CD4-positive, alpha-beta memory T cell (primary cell): ENCODE data around the gene PTPRM. TPM values are rescaled to one million over a fixed set of nuclear protein-coding genes. Genes with fewer than 3 reads are reported as not detected.

Source experiments
- CTCF ChIA-PET: fragments of 350-600 bp; sonication (Branson Sonifier 250); formaldehyde crosslinking; loops from one replicate; lab custom pipeline; 2021; ENCODE audit warnings: inconsistent platforms; ENCODE audit not compliant: partially characterized antibody; lab: Charles Lee
- POLR2A ChIA-PET: fragments of 350-600 bp; sonication (Branson Sonifier 250); formaldehyde crosslinking; loops from one replicate; lab custom pipeline; 2021; ENCODE audit not compliant: partially characterized antibody; lab: Charles Lee
- DNase-seq, 5 donors: peaks; one replicate each; pipeline versions ENCODE4 v3.0.0 to v3.0.0-alpha.2; 2020 to 2022; ENCODE audit warnings: mixed read lengths in 1 of 5
- H3K27ac ChIP-seq: one replicate; pipeline ENCODE4 v1.7.0; 2013; ENCODE audit warnings: low read depth, low read length
- H3K27me3 ChIP-seq: 2 replicates; pipeline ENCODE4 v1.7.0; 2013; ENCODE audit warnings: mild to moderate bottlenecking, low read length, moderate library complexity; ENCODE audit not compliant: insufficient read depth
- H3K36me3 ChIP-seq: 2 replicates; pipeline ENCODE4 v1.7.0; 2013; ENCODE audit warnings: mild to moderate bottlenecking, low read length, moderate library complexity; ENCODE audit not compliant: insufficient read depth
- H3K4me1 ChIP-seq: 2 replicates; pipeline ENCODE4 v1.7.0; 2013; ENCODE audit warnings: mild to moderate bottlenecking, low read length, moderate library complexity; ENCODE audit not compliant: insufficient read depth
- H3K4me3 ChIP-seq, 2 donors: one replicate each; pipeline ENCODE4 v1.7.0; 2013; ENCODE audit warnings: low read length in 2 of 2, mild to moderate bottlenecking in 1 of 2
- H3K9me3 ChIP-seq, 2 donors: one replicate each; pipeline ENCODE4 v1.7.0; 2013; ENCODE audit warnings: low read length in 2 of 2, control low read depth in 1 of 2; ENCODE audit not compliant: control insufficient read depth in 1 of 2
- H3K27ac Mint-ChIP-seq, 7 donors: one replicate each; pipeline ENCODE4 v1.8.0; 2020 to 2021; ENCODE audit warnings: mixed read lengths in 7 of 7, mild to moderate bottlenecking in 6 of 7, inconsistent platforms in 3 of 7, moderate library complexity in 3 of 7
- H3K27me3 Mint-ChIP-seq, 2 donors: one replicate each; pipeline ENCODE4 v1.8.0; 2020 to 2021; ENCODE audit warnings: mixed read lengths in 2 of 2
- H3K36me3 Mint-ChIP-seq, 2 donors: one replicate each; pipeline ENCODE4 v1.8.0; 2020 to 2021; ENCODE audit warnings: mixed read lengths in 2 of 2, inconsistent platforms in 1 of 2, mild to moderate bottlenecking in 1 of 2
- H3K4me1 Mint-ChIP-seq, 4 donors: one replicate each; pipeline ENCODE4 v1.8.0; 2020 to 2021; ENCODE audit warnings: mixed read lengths in 4 of 4, mild to moderate bottlenecking in 1 of 4
- H3K4me3 Mint-ChIP-seq, 8 donors: one replicate each; pipeline ENCODE4 v1.8.0; 2020 to 2021; ENCODE audit warnings: mixed read lengths in 8 of 8, mild to moderate bottlenecking in 7 of 8, moderate library complexity in 6 of 8, inconsistent platforms in 3 of 8
- H3K9me3 Mint-ChIP-seq, 8 donors: one replicate each; pipeline ENCODE4 v1.8.0; 2020 to 2021; ENCODE audit warnings: mixed read lengths in 8 of 8, mild to moderate bottlenecking in 5 of 8, inconsistent platforms in 3 of 8, moderate library complexity in 1 of 8
- intact Hi-C: fragments of 100-400 bp; cut with micrococcal nuclease; formaldehyde crosslinking; loops from one replicate; pipeline ENCODE4 v1.15.1; 2023
- polyA plus RNA-seq, 2 donors: library from polyadenylated mRNA; unstranded; fragments of 300-500 nt; fragmentation: Illumina TruSeq; gene quantifications; one replicate each; pipeline ENCODE4 v1.2.3, GENCODE V29; 2021
- total RNA-seq, 2 experiments: library from RNA; stranded (reverse); gene quantifications; one replicate each; pipeline ENCODE4 v1.2.3, GENCODE V29; 2021

The PTPRM gene
- total and polyA plus RNA-seq, 4 experiments from 2014 or later: 6.7 to 20.1 (median 12.9) TPM

DNA sequence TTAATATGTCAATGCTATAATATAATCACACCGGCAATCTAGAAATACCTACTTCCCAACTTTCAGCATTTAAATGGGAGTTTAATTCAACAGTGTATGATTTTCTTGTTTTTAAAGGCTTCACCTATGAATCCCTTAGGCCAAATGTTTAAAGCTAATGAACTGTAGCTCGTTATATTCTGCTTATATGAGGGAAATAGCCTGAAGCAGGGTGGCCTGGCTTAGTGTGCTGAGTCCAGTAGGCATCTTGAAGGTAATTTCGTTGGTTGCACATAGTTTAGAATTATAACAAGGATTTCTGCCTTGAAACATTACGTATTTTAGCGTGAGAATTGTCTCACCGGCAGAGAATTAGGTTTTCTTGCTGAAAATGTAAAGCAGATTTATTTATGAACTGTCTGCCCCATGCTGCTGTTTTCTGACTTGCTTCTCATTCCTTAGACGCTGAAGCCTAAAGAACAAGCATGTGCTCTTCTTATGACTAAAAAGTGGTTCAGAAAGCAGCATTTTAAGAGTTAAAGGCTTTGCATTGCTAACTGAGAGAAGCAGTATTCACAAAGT, 608.5 kb downstream of the PTPRM start:
- no peaks in the 10 kb centered on the region for H3K27me3 Mint-ChIP-seq
- ChIA-PET POLR2A (no interaction called here), CTCF (no interaction called here)
- Histone ChIP-seq H3K4me3 (no peak overlapping the region), H3K4me1 (no peaks in the 10 kb centered on the region), H3K27ac (no peak overlapping the region), H3K9me3 (no peaks in the 10 kb centered on the region), H3K27me3 (no peaks in the 10 kb centered on the region), H3K36me3 (no peaks in the 10 kb centered on the region)
- peaks cover 0 to 15% (median 2%) of the 10 kb centered on the region in 8 donors for H3K9me3 Mint-ChIP-seq
- no peaks in the 10 kb centered on the region for H3K4me1 Mint-ChIP-seq
- intact Hi-C loops: no loop called here
- no peak for DNase-seq
- H3K36me3 Mint-ChIP-seq: peaks cover 0 to 3% of the 10 kb centered on the region in 2 donors
- H3K4me3 Mint-ChIP-seq: no peak overlapping the region
- no peak overlapping the region for H3K27ac Mint-ChIP-seq

DNA sequence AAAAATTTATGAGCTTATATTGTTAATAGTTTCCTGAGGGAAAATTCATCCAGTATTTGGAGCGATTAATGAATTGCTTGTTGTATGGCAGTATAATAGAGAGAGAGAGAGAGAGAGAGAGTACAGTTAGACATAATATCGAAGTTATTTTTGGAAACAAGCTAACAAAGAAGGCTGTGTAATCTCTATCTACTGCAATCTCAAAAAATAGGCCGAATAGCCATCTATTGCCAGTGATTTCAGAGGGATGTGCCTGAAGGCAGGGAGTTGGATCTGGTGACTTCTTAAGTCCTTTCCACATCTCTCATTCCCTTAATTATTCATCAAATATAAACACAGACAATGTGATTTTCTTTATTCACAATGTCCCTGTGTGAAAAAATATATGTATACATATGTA, 609.0 kb downstream of the PTPRM start:
- H3K4me3 ChIP-seq: no peak overlapping the region
- H3K4me3 Mint-ChIP-seq: no peak overlapping the region
- H3K36me3 ChIP-seq: no peaks in the 10 kb centered on the region

DNA sequence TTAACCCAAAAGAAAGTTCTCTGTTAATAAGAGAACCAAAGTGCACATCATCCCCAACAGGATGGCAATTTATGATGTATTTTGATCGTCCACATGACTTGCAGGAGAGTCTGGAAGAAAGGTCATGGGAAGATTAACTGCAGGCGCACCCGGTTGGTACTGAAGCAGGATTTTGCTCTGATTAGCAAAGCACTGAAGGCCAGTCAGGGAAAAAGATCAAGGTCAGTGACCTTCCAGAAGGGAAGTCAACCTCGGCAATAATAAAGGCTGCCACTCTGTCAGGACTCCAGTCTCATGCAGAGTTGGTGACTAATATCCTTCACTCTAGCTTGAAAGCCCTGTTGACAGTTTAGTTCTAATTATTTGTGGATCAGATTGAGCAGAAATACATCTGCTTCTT, 609.4 kb downstream of the PTPRM start:
- CTCF ChIA-PET: no interaction called here
- DNase-seq: no peak
- no peak overlapping the region for H3K4me3 ChIP-seq
- H3K4me1 ChIP-seq: no peaks in the 10 kb centered on the region
- no peaks in the 10 kb centered on the region for H3K27me3 Mint-ChIP-seq
- POLR2A ChIA-PET: no interaction called here
- no peaks in the 10 kb centered on the region for H3K27me3 ChIP-seq
- no peaks in the 10 kb centered on the region for H3K4me1 Mint-ChIP-seq
- no peak overlapping the region for H3K27ac ChIP-seq
- intact Hi-C loops: no loop called here
- H3K36me3 ChIP-seq: no peaks in the 10 kb centered on the region
- H3K27ac Mint-ChIP-seq: no peak overlapping the region
- H3K4me3 Mint-ChIP-seq: no peak overlapping the region
- H3K36me3 Mint-ChIP-seq: peaks cover 0 to 3% of the 10 kb centered on the region in 2 donors
- peaks cover 0 to 15% (median 2%) of the 10 kb centered on the region in 8 donors for H3K9me3 Mint-ChIP-seq
- H3K9me3 ChIP-seq: no peaks in the 10 kb centered on the region

More for the DNA sequence above, 609.0 kb downstream of the PTPRM start:
- Histone ChIP-seq H3K27ac (no peak overlapping the region), H3K9me3 (no peaks in the 10 kb centered on the region), H3K27me3 (no peaks in the 10 kb centered on the region), H3K4me1 (no peaks in the 10 kb centered on the region)
- Mint-ChIP-seq H3K27me3 (no peaks in the 10 kb centered on the region), H3K9me3 (peaks cover 0 to 15% (median 2%) of the 10 kb centered on the region in 8 donors), H3K36me3 (peaks cover 0 to 3% of the 10 kb centered on the region in 2 donors), H3K4me1 (no peaks in the 10 kb centered on the region), H3K27ac (no peak overlapping the region)
- POLR2A ChIA-PET: no interaction called here
- CTCF ChIA-PET: no interaction called here
- intact Hi-C loops: no loop called here
- no peak for DNase-seq

DNA sequence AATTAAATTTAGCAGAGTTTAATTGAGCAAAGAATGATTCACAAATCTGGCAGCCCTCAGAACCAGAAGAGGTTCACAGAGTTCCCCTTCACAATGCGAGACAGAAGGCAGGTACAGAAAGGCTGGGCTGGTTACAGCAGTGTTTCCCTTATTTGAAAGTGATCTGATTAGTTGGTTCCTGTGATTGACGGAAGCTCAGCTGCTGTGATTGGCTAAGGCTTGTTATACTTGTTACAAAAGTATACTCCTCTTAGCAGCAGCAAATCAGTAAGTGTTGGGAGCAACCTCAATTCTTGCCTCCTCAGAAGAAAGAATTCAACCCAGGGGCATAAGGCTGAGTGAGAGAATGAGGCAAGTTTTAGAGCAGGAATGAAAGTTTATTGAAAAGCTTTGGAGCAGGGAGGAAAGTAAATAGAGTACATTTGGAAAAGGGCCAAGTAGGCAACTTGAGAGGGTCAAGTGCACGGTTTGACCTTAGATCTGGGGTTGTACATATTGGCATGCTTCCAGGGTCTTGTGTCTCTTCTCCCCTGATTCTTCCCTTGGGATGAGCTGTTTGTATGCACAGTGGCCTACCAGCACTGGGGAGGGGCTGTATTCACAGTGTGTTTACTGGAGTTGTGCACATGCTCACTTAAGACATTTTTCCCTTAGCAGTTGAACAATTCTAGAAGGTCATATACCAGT, 610.4 kb downstream of the PTPRM start:
- no peak for DNase-seq
- Mint-ChIP-seq H3K27ac (no peak overlapping the region), H3K27me3 (no peaks in the 10 kb centered on the region), H3K4me1 (no peaks in the 10 kb centered on the region), H3K36me3 (peaks cover 0 to 3% of the 10 kb centered on the region in 2 donors), H3K9me3 (peaks cover 0 to 15% (median 2%) of the 10 kb centered on the region in 8 donors), H3K4me3 (no peak overlapping the region)
- Histone ChIP-seq H3K27me3 (no peaks in the 10 kb centered on the region), H3K36me3 (no peaks in the 10 kb centered on the region), H3K4me1 (no peaks in the 10 kb centered on the region), H3K9me3 (no peaks in the 10 kb centered on the region), H3K27ac (no peak overlapping the region), H3K4me3 (no peak overlapping the region)
- POLR2A ChIA-PET: no interaction called here
- CTCF ChIA-PET: no interaction called here
- intact Hi-C loops: no loop called here

DNA sequence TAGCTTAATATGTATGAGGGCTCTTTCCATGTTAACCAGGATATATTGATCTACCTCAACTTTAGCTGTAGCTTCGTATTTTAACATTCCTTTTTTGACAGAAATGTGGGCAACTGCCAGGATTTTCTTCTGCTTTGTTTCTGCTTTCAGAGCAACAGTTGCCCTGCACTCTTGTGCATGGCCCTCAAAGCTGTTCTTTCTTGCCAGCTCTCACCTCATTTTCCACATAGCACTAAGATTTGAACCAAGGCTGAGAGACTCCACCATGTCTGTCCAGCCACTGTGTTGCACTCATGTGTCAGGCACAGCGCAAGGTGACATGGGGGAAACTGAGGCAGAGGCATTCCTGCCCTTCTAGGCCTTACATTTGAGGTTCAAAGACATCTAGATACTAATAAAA, 619.3 kb downstream of the PTPRM start:
- H3K9me3 ChIP-seq: no peaks in the 10 kb centered on the region
- intact Hi-C loops: no loop called here
- Mint-ChIP-seq H3K27ac (no peak overlapping the region), H3K9me3 (peaks cover 0 to 2% (median 0%) of the 10 kb centered on the region in 8 donors), H3K36me3 (no peaks in the 10 kb centered on the region), H3K4me1 (no peaks in the 10 kb centered on the region), H3K4me3 (no peak overlapping the region), H3K27me3 (no peaks in the 10 kb centered on the region)
- ChIA-PET CTCF (interaction anchor here (1.2 kb wide), 1 partner anchor 100 kb away, joined by 3 read pairs; no protein-coding TSS in a partner anchor), POLR2A (no interaction called here)
- no peaks in the 10 kb centered on the region for H3K36me3 ChIP-seq
- H3K27me3 ChIP-seq: no peaks in the 10 kb centered on the region
- DNase-seq: no peak
- H3K4me3 ChIP-seq: no peak overlapping the region
- no peak overlapping the region for H3K27ac ChIP-seq
- no peaks in the 10 kb centered on the region for H3K4me1 ChIP-seq

DNA sequence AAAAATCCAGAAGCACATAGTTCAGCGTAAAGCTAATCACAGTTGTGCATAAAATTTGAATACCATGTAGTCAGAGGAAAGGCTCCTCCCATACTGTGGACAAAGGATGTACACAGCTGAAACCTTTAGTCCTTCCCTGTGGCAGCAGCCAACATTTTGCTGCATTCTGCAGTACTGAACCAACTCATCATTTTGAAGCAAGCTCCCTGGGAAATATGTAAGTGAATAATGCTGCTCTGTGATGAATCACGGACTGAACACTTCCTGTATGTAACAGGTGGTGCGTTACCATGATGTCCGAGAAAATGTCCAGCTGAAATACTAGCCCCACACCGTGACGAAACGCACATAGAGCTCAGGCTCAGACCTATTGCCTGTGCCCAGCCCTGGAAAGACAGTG, 621.1 kb downstream of the PTPRM start:
- Mint-ChIP-seq H3K36me3 (no peaks in the 10 kb centered on the region), H3K27ac (no peak overlapping the region), H3K9me3 (peaks cover 0 to 2% (median 0%) of the 10 kb centered on the region in 8 donors), H3K4me3 (no peak overlapping the region), H3K27me3 (no peaks in the 10 kb centered on the region), H3K4me1 (no peaks in the 10 kb centered on the region)
- H3K4me3 ChIP-seq: no peak overlapping the region
- intact Hi-C loops: no loop called here
- no peaks in the 10 kb centered on the region for H3K27me3 ChIP-seq
- ChIA-PET CTCF (no interaction called here), POLR2A (no interaction called here)
- H3K36me3 ChIP-seq: no peaks in the 10 kb centered on the region
- H3K27ac ChIP-seq: no peak overlapping the region
- no peaks in the 10 kb centered on the region for H3K9me3 ChIP-seq
- H3K4me1 ChIP-seq: no peaks in the 10 kb centered on the region
- no peak for DNase-seq

DNA sequence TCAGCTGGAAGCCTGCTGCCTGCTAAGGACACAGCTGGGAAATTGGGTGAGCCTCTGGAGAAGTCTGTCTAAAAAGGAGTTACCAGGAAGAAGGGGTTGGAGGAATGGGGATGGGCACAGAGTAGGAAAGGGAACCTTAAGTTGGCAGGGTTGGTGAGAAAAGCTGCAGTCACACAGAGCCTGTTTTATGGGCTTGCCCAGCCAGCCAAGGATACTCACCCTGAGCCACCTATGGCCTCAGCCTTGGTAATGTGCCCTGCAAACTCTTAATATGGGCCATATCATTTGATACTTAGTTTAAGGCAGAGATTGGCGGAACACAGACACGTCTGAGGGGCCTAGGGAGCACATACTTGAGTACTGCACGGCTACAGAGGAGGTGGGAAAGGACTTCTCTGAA, 623.9 kb downstream of the PTPRM start:
- no peaks in the 10 kb centered on the region for H3K36me3 Mint-ChIP-seq
- no peak overlapping the region for H3K4me3 Mint-ChIP-seq

More for the DNA sequence above, 623.9 kb downstream of the PTPRM start:
- Histone ChIP-seq H3K36me3 (no peaks in the 10 kb centered on the region), H3K9me3 (no peaks in the 10 kb centered on the region), H3K27ac (no peak overlapping the region), H3K4me3 (no peak overlapping the region), H3K27me3 (no peaks in the 10 kb centered on the region), H3K4me1 (no peaks in the 10 kb centered on the region)
- POLR2A ChIA-PET: no interaction called here
- no peaks in the 10 kb centered on the region for H3K27me3 Mint-ChIP-seq
- H3K27ac Mint-ChIP-seq: no peak overlapping the region
- intact Hi-C loops: no loop called here
- H3K4me1 Mint-ChIP-seq: no peaks in the 10 kb centered on the region
- DNase-seq: no peak
- CTCF ChIA-PET: no interaction called here
- peaks cover 0 to 1% (median 0%) of the 10 kb centered on the region in 8 donors for H3K9me3 Mint-ChIP-seq
